LoVo (cell line): Measurements from ENCODE around the gene CYP3A5.
"Not testable (repeated sequence)": the region's sequence is repeated elsewhere in the genome, so short reads cannot be mapped to it uniquely, and the experiment has no call there.

Experiments used
- DNase-seq: peaks from one replicate; pipeline ENCODE4 v3.0.0-alpha.2; 2016; ENCODE audit warnings: low spot score

Gene CYP3A5

DNA sequence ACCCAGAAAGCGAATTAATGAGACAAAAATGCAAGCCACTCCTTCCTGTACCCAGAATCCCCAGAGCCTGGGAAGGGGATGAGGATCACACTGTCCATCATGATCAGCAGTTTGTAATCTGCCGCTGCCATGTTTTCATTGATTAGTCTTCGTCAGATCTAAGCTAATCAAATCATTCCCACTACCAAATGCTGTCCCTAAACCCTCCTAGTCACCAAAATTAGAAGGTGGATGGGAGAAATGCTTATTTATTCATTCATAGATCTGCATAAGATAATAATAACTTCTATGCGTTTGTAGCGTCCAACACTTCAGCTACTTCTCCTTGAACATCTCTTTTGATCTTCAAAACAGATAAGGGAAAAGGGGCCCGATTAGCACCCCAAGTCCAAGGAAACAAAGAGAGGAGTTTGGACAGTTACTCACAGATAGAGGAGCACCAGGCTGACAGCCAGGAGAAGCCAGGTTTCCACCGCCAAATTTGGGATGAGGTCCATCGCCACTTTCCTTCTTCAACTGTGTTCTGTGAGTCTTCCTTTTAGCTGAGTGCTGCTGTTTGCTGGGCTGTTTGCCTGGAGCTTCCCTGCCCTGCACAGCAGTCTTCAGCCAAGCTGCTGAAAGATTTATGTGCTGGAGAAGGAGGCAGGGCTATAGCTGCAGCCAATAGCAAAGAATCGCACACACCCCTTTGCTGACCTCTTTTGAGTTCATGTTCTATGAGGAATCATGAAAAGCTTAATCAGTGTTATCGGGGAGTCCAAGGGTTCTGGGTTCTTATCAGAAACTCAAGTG, at the start of gene CYP3A5:
Gene CYP3A5, minus strand, starts transcription at position 597 of the 792 bp plus-strand sequence. Its CDS starts 100 bp downstream, at position 497.
- DNase-seq = peak; percentile 61

DNA sequence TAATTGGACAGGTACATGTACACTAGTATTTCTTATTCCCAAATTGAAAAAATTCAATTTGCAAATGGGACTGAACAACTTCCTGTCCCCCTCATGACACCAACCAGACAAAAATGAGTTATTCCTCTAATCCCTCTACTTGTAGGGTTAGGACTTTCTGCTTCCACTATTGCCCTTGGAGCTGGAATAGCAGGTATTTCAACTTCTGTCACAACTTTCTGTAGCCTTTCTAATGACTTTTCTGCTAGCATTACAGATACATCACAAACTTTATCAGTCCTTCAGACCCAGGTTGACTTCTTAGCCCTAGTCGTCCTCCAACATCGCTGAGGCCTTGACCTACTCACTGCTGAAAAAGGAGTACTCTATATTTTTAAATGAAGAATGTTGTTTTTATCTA, 48.8 kb upstream of the CYP3A5 start:
- DNase-seq = no peak

DNA sequence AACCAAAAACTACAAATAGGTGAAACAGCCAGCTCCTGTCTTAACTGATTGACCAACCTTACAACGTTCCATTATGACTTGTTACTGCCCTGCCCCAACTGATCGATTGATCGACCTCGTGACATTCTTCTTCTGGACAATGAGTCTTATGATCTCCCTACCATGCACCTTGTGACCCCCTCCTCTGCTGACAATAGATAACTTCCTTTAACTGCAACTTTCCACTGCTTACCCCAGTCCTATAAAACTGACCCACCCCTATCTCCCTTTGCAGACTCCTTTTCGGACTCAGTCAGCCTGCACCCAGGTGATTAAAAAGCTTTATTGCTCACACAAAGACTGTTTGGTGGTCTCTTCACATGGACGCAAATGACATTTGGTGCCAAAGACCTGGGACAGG, 43.4 kb upstream of the CYP3A5 start:
- DNase-seq = not testable (repeated sequence)

DNA sequence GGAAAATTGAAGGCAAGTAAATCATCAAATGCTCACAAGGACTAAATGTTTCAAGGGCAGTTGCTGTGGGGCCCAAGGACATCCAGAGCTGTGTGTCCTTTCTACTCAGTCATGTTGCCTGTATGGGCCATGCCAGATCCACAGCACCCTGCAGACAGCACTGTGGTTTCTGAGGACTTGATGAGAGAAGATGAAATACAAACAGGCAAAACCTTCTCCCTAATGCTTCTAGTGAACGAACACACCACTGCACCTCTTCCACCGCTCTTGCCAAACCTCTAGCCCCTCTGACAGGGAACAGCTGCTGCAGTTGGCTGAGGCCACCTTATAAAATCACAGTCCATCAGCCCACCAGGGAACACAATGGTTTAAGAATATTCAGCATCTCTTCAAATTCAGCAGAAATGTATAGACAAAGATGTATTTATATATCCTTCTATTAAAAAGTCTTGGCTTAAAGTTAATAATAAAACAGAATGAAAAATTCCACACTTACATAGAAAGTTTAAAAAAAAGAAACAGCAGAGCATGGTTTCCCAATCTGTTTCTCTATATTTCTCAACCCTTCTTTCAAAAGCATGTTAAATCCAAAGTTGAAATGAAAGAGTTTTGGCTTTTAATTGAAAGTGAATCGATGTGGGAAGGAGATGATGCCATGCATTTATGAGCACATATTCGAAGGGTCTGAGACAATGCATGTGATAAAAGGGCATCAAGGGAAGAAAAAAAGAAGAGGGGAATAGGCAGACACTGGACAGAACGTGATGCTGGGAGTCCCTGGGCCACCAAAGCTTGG, 41.2 kb upstream of the CYP3A5 start:
- no peak for DNase-seq

DNA sequence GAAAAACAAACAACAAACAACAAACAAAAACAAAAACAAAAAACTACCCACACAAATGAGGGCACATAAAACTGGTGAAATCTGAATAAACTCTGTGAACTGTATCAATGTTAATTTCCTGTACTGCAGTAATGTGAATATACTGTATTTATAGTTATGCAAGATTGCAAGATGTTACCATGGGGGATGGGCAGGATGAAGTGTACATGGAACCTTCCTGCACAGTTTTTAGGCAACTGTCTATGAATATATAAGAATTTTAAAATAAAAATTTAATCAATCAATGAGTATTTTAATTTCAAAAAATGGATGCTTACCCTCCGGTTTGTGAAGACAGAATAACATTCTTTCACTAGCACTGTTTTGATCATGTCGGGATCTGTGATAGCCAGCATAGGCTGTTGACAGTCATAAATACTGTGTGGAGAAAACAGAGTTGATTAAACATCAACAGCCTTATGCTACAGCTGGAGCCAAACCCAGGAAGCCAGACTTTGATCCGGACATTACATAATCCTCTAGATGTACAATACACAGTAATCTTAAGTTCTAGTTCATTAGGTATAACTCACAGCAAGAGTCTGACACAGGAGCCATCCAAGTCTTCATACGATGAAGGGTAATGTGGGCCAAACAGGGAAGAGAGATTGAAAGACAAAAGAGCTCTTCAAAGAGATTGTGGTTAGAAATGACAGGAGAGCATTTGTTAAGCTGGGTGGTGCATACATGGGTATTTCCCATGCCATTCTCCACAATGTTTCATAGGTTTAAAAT, 40.4 kb upstream of the CYP3A5 start:
- peak; percentile 44 for DNase-seq

DNA sequence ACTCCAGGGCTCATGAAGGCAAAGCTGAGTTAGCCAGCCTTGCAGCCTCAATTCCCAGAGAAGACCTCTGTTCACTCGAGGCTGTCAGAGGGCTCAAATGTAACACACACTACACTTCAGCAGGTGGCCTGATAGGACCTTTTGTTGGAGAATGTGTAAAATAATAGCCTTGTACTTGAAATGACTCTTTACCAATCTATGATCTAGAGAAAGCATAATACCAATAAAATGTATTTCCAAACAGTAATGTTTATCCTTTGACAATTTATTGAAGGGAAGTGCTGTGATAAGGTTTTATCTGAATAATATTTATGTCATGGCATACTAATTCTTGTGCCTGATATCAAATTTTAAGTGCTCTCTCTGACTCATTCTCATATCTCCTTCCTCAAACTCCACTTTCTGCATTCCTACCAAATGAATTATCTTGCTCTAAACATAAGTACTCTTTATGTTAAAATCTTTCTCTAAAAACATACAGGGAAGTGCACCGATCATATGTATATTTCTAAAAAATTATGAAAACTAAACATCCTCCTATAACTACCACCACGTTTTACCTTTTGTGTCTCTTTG, 34.3 kb upstream of the CYP3A5 start:
- no peak for DNase-seq

DNA sequence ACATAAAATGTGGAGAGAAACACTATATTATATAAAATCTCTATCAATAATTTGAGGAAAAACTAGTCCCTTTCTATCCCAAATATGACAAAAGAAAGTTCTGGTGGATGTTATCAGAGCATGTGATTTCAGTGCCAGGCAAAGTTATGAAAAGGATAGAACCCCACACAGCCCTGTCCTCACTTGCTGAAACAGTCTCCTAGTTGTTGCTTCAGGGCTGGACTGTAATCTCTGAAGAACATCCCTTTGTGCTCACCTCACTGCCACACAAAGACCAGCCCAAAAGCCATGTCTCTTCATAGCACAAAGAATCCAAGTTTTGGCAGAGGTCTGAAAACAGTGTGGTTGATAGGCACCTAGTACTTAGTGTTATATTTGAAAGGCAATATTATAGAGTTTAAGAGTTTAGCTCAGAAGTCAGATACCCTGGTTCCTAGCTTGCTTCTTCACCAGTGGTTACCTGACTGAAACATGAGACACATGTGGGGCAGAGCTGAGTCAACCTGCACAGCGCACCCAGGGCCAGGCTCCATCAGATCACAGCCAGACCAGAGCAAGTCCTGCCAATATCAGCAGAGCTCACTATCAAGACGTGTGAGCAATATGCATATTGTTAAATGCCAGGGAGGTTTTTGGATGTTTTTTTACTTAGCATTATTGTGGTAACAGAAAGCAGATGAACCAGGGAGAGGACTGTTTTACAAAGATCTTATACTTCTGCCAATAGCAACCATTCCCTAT, 30.2 kb upstream of the CYP3A5 start:
- no peak for DNase-seq

DNA sequence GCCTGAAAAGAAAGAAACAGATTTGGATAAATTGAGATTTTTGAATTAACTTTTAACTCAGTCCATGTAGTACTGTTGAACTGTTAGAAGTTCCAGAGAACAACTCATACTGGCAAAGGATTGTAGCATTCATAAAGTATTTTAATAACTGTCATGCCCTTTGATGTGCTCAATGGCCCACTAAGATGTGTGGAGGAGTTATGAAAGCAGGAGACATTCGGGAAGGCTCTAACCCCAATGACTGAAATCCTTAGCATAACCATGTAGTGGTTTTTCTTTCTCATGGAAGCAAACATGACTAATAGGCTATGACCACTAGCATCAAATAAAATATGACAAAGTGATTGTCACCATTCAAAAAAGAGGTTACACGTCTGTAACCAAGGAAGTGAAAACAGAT, 29.5 kb upstream of the CYP3A5 start:
- DNase-seq = no peak

DNA sequence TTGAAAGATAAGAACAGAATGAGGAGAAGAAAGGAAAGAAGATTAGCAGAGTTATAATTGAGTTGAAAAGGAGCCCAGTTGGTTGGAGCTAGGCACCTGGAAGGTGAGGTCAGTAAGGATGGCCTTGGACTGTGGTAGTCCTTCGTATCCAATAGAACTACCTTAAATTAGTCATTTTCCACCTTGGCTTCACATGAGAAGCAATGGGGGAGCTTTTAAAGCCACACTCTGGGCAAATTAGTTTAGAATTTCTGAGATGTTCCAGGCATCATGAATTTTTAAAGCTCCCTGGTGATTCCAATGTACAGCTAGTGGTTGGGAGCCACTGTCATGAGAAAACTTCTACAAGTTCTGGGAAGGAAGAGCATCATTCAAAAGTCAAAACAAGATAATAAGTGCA, 27.3 kb upstream of the CYP3A5 start:
- no peak for DNase-seq

DNA sequence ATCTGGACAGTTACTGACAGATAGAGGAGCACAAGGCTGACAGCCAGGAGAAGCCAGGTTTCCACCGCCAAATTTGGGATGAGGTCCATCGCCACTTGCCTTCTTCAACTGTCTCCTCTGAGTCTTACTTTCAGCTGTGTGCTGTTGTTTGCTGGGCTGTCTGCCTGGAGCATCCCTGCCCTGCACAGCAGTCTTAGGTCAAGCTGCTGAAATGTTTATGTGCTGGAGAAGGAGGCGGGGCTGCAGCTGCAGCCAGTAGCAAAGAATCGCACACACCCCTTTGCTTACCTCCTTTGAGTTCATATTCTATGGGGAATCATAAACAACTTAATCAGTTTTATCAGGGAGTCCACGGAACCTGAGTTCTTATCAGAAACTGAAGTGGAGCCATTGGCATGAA, 20.1 kb upstream of the CYP3A5 start:
- DNase-seq = peak; percentile 32

DNA sequence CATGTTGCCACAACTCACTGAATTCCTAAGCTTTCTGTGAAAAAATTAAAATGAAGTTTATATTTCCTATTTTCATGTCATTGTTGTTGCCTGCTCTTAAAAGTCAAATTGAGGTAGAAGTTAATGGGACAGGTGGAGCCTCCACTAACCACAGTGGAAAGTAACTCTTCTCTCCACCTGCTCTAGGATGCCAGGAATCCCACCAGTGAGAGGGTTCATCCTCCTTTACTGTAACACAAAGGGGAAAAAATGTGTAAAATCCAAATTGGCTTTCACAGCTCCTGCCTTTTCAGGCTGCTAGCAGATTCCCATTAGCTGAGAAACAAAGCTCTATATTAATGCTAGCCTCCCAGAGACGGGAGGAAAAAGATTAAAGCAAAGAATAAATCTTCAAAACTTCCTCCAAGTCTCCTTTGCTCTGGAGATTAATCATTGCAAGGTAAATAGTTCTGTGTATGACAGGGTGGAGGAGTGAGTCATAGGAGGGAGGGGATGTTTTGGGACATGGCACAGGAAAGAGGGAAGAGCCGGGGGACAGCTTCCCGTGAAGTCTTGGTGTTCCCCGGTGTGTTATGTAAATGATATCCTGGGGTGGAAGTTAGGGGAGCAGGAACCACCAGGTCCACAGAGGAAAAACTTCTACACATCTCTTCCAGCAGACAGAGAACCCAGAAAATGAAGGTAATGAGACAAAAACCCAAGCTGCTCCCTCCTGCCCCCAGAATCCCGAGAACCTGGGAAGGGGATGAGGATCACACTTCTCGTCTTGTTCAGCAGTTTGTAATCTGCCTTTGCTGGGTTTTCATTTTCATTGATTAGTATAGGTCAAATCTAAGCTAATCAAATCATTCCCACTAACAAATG, 19.3 kb upstream of the CYP3A5 start:
- DNase-seq = peak; percentile 79

DNA sequence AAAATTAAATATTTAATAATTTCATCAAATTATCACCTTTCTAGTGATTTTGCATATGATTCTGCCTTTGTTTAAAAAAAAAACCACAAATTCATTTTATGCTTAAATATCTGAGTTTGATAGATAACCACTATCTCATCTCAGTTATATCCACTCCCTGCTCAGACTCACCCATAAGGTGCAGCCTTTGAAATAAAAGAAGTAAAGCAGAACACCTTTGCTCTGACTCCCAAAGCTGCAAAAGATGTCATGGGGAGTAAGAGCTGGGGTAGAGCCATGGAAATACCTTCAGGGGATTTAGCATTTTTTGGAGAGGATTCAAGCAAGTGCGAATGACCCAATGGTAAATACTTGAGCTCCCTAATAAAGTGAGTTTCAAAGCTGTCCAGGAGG, 15.1 kb upstream of the CYP3A5 start:
- no peak for DNase-seq

DNA sequence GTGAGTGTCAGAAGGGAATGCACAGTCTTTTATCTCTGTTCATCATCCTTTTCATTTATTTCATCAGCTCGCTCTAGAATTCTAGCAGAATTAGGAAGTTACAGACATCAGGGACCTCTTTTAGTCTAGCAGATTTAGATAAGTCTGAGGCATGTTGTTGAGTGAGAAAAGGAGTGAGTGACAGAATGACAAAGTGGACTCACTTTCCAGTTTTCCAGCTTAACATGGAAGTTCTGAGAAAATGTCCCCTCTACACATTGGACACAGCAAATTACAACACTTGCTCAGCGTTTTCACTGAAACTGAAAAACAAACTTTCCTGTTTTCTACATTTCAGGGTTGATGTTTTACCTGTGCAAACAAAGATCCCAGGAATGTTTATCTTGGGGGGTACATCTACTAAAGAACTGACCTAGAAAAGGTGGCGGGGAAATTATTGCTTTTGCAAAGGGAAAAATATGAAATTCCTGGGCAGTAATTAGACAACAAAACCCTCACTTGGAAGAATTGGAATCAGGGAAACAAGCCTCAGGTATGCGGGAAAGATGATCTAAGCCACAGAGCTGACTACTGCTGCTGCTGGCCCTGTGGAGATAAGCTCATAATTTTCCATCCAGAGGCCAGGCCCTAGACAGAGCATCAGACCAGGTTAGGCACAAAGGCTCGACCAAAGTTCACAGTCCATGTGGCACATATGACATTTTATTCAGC, 14.6 kb upstream of the CYP3A5 start:
- DNase-seq = peak; percentile 53

DNA sequence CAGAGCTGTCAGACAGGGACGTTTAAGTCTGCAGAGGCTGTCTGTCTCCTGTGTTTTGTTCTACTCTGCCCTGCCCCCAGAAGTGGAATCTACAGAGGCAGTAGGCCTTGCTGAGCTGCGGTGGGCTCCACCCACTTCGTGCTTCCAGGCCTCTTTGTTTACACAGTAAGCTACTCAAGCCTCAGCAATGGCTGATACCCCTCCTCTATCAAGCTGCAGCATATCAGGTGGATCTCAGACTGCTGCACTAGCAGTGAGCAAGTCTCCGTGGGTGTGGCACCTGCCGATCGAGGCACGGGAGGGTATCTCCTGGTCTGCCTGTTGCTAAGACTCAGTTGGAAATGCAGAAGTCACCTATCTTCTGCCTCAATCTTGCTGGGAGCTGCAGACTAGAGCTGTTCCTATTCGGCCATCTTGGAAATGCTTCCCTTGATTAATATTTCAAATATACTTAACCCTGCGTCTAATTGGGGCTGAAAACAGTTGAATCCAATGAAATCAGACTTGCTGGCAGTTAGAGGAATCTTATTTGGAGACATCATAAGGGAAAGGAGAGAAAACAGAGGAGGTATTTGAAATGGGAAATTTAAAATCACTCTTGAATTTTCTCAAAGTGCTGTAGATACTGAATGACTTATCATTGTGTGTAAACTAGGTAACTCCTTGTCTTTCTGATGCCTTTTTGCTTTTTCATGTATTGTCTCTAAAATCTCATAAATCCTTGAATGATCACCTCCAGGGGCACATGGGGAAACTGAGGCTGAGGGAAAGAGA, 13.8 kb upstream of the CYP3A5 start:
- peak; percentile 79 for DNase-seq

DNA sequence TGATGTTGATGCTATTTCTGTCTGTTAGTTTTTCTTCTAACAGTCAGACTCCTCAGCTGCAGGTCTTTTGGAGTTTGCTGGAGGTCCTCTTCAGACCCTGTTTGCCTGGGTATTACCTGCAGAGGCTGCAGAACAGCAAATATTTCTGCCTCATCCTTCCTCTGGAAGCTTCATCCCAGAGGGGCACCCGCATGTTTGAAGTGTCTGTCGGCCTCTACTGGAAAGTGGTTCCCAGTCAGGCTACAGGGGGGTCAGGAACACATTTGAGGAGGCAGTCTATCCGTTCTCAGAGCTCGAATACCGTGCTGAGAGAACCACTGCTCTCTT, 13.3 kb upstream of the CYP3A5 start:
- DNase-seq = no peak

DNA sequence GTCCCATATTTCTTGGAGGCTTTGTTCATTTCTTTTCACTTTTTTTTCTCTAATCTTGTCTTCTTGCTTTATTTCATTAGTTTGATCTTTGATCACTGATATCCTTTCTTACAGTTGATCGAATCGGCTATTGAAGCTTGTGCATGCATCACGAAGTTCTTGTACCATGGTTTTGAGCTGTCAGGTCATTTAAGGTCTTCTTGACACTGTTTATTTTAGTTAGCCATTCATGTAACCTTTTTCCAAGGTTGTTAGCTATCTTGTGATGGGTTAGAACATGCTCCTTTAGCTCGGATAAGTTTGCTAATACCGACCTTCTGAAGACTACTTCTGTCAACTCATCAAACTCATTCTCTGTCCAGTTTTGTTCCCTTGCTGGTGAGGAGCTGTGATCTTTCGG, 12.8 kb upstream of the CYP3A5 start:
- DNase-seq = not testable (repeated sequence)

DNA sequence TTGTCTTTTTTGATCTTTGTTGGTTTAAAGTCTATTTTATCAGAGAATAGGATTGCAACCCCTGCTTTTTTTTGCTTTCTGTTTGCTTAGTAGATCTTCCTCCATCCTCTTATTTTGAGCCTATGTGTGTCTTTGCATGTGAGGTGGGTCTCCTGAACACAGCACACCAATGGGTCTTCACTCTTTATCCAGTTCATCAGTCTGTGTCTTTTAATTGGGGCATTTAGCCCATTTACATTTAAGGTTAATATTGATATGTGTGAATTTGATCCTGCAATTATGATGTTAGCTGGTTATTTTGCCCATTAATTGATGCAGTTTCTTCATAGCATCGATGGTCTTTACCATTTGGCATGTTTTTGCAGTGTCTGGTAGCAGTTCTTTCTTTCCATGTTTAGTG, 11.9 kb upstream of the CYP3A5 start:
- not testable (repeated sequence) for DNase-seq

DNA sequence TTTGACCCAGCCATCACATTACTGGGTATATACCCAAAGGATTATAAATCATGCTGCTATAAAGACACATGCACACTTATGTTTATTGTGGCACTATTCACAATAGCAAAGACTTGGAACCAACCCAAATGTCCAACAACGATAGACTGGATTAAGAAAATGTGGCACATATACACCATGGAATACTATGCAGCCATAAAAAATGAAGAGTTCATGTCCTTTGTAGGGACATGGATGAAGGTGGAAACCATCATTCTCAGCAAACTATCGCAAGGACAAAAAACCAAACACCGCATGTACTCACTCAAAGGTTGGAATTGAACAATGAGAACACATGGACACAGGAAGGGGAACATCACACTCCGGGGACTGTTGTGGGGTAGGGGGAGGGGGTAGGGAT, 11.1 kb upstream of the CYP3A5 start:
- not testable (repeated sequence) for DNase-seq
